Neuron (in vitro differentiated cells): ENCODE measurements around the gene ATP10A.
"Not testable (repeated sequence)": the region's sequence is repeated elsewhere in the genome, so short reads cannot be mapped to it uniquely, and the experiment has no call there.

Experiments
- H2AFZ ChIP-seq: one replicate; pipeline ENCODE4 v1.6.1; 2013; ENCODE audit warnings: low read depth, mild to moderate bottlenecking, inconsistent platforms, low read length, moderate library complexity
- H3K27me3 ChIP-seq: one replicate; pipeline ENCODE4 v1.6.1; 2013; ENCODE audit warnings: low read length; ENCODE audit not compliant: insufficient read depth
- H3K36me3 ChIP-seq: one replicate; pipeline ENCODE4 v1.6.1; 2013; ENCODE audit warnings: low read length; ENCODE audit not compliant: insufficient read depth
- H3K4me1 ChIP-seq: one replicate; pipeline ENCODE4 v1.6.1; 2013; ENCODE audit warnings: low read length; ENCODE audit not compliant: insufficient read depth
- H3K4me3 ChIP-seq: 2 replicates; pipeline ENCODE4 v1.5.1; 2013; ENCODE audit warnings: mild to moderate bottlenecking, low read length, moderate library complexity
- H3K9me3 ChIP-seq: one replicate; pipeline ENCODE4 v1.6.1; 2013; ENCODE audit warnings: low read length

ATP10A gene

GRCh38 chr15:25772500-25772899 is 90.6 kb downstream of the ATP10A start:
- Histone ChIP-seq H3K27me3 (no peaks in the 10 kb centered on the region), H3K4me1 (peaks cover 14% of the 10 kb centered on the region), H3K36me3 (no peaks in the 10 kb centered on the region), H2AFZ (no peak overlapping the region), H3K4me3 (no peak overlapping the region), H3K9me3 (no peaks in the 10 kb centered on the region)

GRCh38 chr15:25771736-25772135 is 91.4 kb downstream of the ATP10A start:
- not testable (repeated sequence) for H2AFZ ChIP-seq, H3K27me3 ChIP-seq, H3K36me3 ChIP-seq, H3K4me3 ChIP-seq, H3K9me3 ChIP-seq
- H3K4me1 ChIP-seq = peaks cover 14% of the 10 kb centered on the region

- Histone ChIP-seq H3K36me3 (no peaks in the 10 kb centered on the region), H3K4me1 (peaks cover 14% of the 10 kb centered on the region), H3K9me3 (no peaks in the 10 kb centered on the region), H3K4me3 (no peak overlapping the region), H2AFZ (no peak overlapping the region), H3K27me3 (no peaks in the 10 kb centered on the region)
Observed at GRCh38 chr15:25771338-25771706, 91.8 kb downstream of the ATP10A start.

- Histone ChIP-seq H3K4me3 (no peak overlapping the region), H3K9me3 (no peaks in the 10 kb centered on the region), H3K27me3 (no peaks in the 10 kb centered on the region), H2AFZ (no peak overlapping the region), H3K36me3 (no peaks in the 10 kb centered on the region), H3K4me1 (peaks cover 14% of the 10 kb centered on the region)
Observed at GRCh38 chr15:25770618-25771337, 92.3 kb downstream of the ATP10A start.

GRCh38 chr15:25770031-25770430 is 93.1 kb downstream of the ATP10A start:
- peaks cover 8% of the 10 kb centered on the region for H3K4me1 ChIP-seq
- no peaks in the 10 kb centered on the region for H3K27me3 ChIP-seq
- no peak overlapping the region for H3K4me3 ChIP-seq
- no peaks in the 10 kb centered on the region for H3K9me3 ChIP-seq
- H3K36me3 ChIP-seq = no peaks in the 10 kb centered on the region
- H2AFZ ChIP-seq = no peak overlapping the region

- no peaks in the 10 kb centered on the region for H3K9me3 ChIP-seq
- no peaks in the 10 kb centered on the region for H3K27me3 ChIP-seq
- no peak overlapping the region for H2AFZ ChIP-seq
- H3K36me3 ChIP-seq = no peaks in the 10 kb centered on the region
- peaks cover 7% of the 10 kb centered on the region for H3K4me1 ChIP-seq
- H3K4me3 ChIP-seq = no peak overlapping the region
Observed at GRCh38 chr15:25768271-25768670, 94.9 kb downstream of the ATP10A start.

- Histone ChIP-seq H2AFZ (no peak overlapping the region), H3K4me1 (peaks cover 7% of the 10 kb centered on the region), H3K4me3 (no peak overlapping the region), H3K9me3 (no peaks in the 10 kb centered on the region), H3K27me3 (no peaks in the 10 kb centered on the region), H3K36me3 (no peaks in the 10 kb centered on the region)
Observed at GRCh38 chr15:25767356-25768151, 95.6 kb downstream of the ATP10A start.

GRCh38 chr15:25766417-25766816 is 96.7 kb downstream of the ATP10A start:
- no peaks in the 10 kb centered on the region for H3K9me3 ChIP-seq
- no peaks in the 10 kb centered on the region for H3K27me3 ChIP-seq
- H2AFZ ChIP-seq = no peak overlapping the region
- no peak overlapping the region for H3K4me3 ChIP-seq
- peaks cover 5% of the 10 kb centered on the region for H3K4me1 ChIP-seq
- H3K36me3 ChIP-seq = no peaks in the 10 kb centered on the region

GRCh38 chr15:25764980-25765735 is 98.0 kb downstream of the ATP10A start:
- Histone ChIP-seq H3K4me3 (no peak overlapping the region), H3K36me3 (no peaks in the 10 kb centered on the region), H2AFZ (no peak overlapping the region), H3K4me1 (no peaks in the 10 kb centered on the region), H3K27me3 (no peaks in the 10 kb centered on the region), H3K9me3 (no peaks in the 10 kb centered on the region)

- Histone ChIP-seq H3K4me3 (no peak overlapping the region), H2AFZ (no peak overlapping the region), H3K36me3 (no peaks in the 10 kb centered on the region), H3K9me3 (no peaks in the 10 kb centered on the region), H3K27me3 (no peaks in the 10 kb centered on the region), H3K4me1 (no peaks in the 10 kb centered on the region)
Observed at GRCh38 chr15:25763954-25764353, 99.2 kb downstream of the ATP10A start.

- Histone ChIP-seq H3K4me1 (no peaks in the 10 kb centered on the region), H3K4me3 (no peak overlapping the region), H2AFZ (no peak overlapping the region), H3K27me3 (no peaks in the 10 kb centered on the region), H3K36me3 (no peaks in the 10 kb centered on the region), H3K9me3 (no peaks in the 10 kb centered on the region)
Observed at GRCh38 chr15:25763331-25763751, 99.8 kb downstream of the ATP10A start.

GRCh38 chr15:25761971-25762662 is 101.0 kb downstream of the ATP10A start:
- no peaks in the 10 kb centered on the region for H3K4me1 ChIP-seq
- H3K9me3 ChIP-seq = no peaks in the 10 kb centered on the region
- no peaks in the 10 kb centered on the region for H3K27me3 ChIP-seq
- no peak overlapping the region for H2AFZ ChIP-seq
- no peak overlapping the region for H3K4me3 ChIP-seq
- no peaks in the 10 kb centered on the region for H3K36me3 ChIP-seq

- Histone ChIP-seq H3K4me1 (no peaks in the 10 kb centered on the region), H3K36me3 (no peaks in the 10 kb centered on the region), H3K9me3 (no peaks in the 10 kb centered on the region), H3K27me3 (no peaks in the 10 kb centered on the region), H3K4me3 (no peak overlapping the region), H2AFZ (no peak overlapping the region)
Observed at GRCh38 chr15:25759421-25759820, 103.7 kb downstream of the ATP10A start.
